NB4 (cell line): ENCODE measurements around the gene THADA.
A peak's percentile ranks its signal among the peaks of the same experiment; 100 is the strongest.

Experiments used
- DNase-seq: peaks from one replicate; pipeline ENCODE4 v3.0.0; 2010; ENCODE audit warnings: low read depth
- H3K4me3 ChIP-seq: one replicate; pipeline ENCODE4 v1.5.1; 2011; ENCODE audit warnings: mild to moderate bottlenecking, low read depth, low read length, moderate library complexity
- MAX ChIP-seq: IDR thresholded peaks from 2 replicates; pipeline ENCODE4 v1.6.1; 2011; ENCODE audit warnings: low read depth, low read length
- MYC ChIP-seq: IDR thresholded peaks from 2 replicates; pipeline ENCODE4 v1.6.1; 2011; ENCODE audit warnings: low read depth, low read length
- POLR2A ChIP-seq: IDR thresholded peaks from 2 replicates; pipeline ENCODE4 v1.6.1; 2011; ENCODE audit warnings: mild to moderate bottlenecking; ENCODE audit not compliant: insufficient read length; ENCODE audit errors: extremely low read depth
- TF ChIP-seq, protein P1 (sequence below): IDR thresholded peaks from one replicate; pipeline ENCODE4 v1.5.1; 2012; ENCODE audit warnings: low read depth, low read length

The THADA gene

DNA sequence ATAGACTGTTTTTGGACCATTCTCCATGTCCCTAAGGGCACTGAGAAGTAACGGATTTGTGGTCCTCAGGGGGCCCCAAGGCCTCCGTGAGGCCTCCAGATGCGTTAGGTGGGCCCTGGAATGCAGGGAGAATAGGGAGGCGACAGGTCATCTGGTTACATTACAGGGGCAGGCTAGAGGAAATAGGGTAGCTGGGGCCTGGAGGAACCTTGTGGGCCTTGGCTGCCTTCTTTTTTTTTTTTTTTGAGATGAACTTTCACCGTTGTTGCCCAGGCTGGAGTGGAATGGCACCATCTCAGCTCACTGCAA lies 398.3 kb downstream of the THADA start:
- H3K4me3 ChIP-seq = no peak overlapping the region
- DNase-seq = no peak

GRCh38 chr2:43196768-43197587 lies 398.9 kb downstream of the THADA start:
- H3K4me3 ChIP-seq = no peak overlapping the region
- DNase-seq = peak; percentile 54
- TF ChIP-seq POLR2A = no peak
- no peak for TF ChIP-seq MAX
- TF ChIP-seq, protein P1, sequence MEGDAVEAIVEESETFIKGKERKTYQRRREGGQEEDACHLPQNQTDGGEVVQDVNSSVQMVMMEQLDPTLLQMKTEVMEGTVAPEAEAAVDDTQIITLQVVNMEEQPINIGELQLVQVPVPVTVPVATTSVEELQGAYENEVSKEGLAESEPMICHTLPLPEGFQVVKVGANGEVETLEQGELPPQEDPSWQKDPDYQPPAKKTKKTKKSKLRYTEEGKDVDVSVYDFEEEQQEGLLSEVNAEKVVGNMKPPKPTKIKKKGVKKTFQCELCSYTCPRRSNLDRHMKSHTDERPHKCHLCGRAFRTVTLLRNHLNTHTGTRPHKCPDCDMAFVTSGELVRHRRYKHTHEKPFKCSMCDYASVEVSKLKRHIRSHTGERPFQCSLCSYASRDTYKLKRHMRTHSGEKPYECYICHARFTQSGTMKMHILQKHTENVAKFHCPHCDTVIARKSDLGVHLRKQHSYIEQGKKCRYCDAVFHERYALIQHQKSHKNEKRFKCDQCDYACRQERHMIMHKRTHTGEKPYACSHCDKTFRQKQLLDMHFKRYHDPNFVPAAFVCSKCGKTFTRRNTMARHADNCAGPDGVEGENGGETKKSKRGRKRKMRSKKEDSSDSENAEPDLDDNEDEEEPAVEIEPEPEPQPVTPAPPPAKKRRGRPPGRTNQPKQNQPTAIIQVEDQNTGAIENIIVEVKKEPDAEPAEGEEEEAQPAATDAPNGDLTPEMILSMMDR = no peak
- no peak for TF ChIP-seq MYC

More for the DNA sequence above, 398.3 kb downstream of the THADA start:
- TF ChIP-seq POLR2A (no peak), MAX (no peak), MYC (no peak)
- TF ChIP-seq, protein P1 = no peak

DNA sequence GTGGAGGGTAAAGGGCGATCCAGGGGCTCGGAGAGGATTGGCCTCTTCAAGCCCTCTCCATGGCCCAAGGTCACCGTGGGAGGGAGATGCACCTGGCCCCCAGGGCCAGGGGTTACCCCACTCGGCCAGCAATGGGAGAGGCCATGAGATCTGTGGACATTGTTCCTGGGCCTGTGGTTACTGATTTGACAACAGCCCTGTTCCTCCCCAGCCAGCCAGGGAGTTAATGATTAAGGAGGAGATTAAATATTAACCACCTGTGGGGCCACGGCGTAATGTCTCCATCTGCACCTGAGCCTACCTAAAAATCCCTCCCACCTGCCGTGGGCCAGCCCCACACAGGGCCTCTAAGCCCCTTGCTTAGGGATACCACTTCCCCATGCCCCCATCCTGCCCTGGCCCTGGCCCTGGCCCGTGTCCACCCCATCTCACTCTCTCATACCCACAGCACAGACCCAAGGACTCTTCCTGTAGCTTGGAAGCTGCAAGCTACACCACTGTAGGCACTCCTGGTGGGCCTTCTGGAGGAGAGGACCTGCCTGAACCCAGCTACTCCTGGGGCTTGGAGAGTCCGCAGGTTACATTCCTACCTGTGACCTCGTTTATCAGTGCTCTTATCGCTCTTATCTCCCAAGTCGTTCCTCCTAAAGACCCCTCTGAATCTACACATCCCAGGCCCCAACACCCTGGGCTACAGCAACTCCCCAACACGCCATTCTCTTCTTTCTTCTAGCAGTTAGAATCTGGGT lies 401.5 kb downstream of the THADA start:
- H3K4me3 ChIP-seq = no peak overlapping the region
- TF ChIP-seq POLR2A = no peak
- no peak for TF ChIP-seq MAX
- no peak for TF ChIP-seq MYC
- TF ChIP-seq, protein P1 = no peak
- no peak for DNase-seq

GRCh38 chr2:43193652-43194120 lies 402.2 kb downstream of the THADA start:
- TF ChIP-seq POLR2A (no peak), MAX (no peak), MYC (no peak)
- TF ChIP-seq, protein P1 = no peak
- H3K4me3 ChIP-seq = no peak overlapping the region
- DNase-seq = no peak

- no peak overlapping the region for H3K4me3 ChIP-seq
- no peak for TF ChIP-seq MYC
- TF ChIP-seq POLR2A = no peak
- no peak for TF ChIP-seq MAX
- TF ChIP-seq, protein P1 = no peak
- DNase-seq = no peak
These were observed 402.8 kb downstream of the THADA start for GRCh38 chr2:43192744-43193651.
